ENCODE results near the gene ARFRP1.
A peak's percentile ranks its signal among the peaks of the same experiment; 100 is the strongest.

Gene ARFRP1

DNA sequence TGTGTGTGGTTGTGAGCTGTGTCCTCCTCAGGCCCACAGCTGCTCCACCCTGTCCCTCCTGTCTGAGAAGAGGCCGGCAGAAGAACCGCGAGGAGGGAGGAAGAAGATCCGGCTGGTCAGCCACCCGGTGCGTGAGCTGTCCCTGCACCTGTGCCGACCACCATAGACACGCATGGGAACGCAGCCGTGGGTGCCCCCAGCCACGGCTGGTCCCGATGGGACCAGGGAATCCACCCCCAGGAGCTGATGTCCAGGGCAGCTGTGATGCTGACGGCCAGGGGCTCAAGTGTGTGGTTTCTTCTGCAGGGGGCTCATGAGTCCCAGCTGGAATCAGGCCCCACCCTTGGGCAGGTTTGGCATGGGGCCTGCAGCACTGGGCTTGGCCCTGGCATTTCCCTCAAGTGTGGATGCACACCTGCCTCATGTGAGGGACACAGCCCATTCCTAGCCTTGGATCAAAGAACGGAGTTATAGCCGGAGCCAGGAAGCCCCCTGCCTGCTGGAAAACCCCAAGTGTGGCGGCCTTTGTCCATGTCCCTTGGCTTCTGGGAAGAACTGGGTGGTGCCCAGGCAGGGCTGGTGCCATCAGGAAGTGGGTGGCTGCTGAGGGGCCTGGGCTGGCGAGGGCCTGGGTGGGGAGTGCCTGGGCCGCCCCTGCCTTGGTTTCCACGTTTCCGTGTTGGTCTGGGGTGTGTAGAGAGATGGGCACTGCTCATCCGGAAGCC lies 15.9 kb downstream of the ARFRP1 start:
- Histone ChIP-seq H3K4me3 (ENCODE audit: low read length) (no peak overlapping the region), H3K36me3 (ENCODE audit: control insufficient read depth, insufficient read depth, low read length, severe bottlenecking) (no peaks in the 10 kb centered on the region), H3K4me1 (ENCODE audit: control insufficient read depth, insufficient read depth, low read length) (peaks cover 20% of the 10 kb centered on the region), H3K9me3 (ENCODE audit: control insufficient read depth, low read length) (no peaks in the 10 kb centered on the region), H3K27me3 (replicated peaks; ENCODE audit: control insufficient read depth, insufficient read depth, low read length) (no peaks in the 10 kb centered on the region), H3K9ac (ENCODE audit: low read length) (no peak overlapping the region)
- DNase-seq (ENCODE audit: low read depth) = no peak

DNA sequence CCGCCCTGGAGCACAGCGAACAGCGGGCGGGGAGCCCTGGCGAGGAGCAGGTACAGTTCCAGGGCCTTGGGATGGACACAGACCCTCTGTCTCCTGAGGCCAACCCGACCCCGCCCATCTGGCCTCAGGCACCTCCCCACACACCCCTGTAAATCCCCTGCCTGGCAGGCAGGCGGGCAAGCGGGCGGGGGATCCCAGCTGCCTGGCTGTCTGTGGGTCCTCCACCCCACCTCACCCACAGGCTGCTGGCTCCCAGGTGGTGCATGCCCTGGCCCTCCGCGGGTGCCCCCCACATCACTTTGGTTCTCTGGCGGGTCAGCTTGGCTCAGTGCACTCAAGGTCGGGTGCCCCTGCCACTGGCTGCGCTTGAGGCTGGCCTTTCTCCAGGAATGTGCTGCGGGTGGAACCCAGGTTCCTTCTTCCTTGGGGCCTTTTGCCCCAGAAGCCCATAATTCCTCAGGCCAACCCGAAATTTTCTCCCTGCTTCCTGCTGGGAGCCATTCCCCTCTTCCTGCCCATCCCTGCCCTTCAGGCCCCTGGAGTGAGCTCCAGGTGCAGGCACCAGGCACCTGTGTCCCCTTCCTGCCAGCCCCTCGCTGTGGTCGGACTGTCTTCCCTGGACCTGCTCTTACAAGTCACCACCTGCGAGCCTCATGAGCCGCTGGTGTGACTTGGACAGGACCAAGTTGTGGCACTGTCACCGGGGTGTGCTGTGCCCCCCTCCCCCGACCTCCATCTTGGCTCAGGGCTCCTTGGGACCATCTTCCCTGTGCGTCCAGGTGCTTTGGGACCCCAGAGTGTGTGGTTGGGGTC lies 16.7 kb downstream of the ARFRP1 start:
- no peaks in the 10 kb centered on the region for H3K27me3 ChIP-seq (replicated peaks; ENCODE audit: control insufficient read depth, insufficient read depth, low read length)
- H3K4me1 ChIP-seq (ENCODE audit: control insufficient read depth, insufficient read depth, low read length) = peaks cover 23% of the 10 kb centered on the region
- H3K9me3 ChIP-seq (ENCODE audit: control insufficient read depth, low read length) = no peaks in the 10 kb centered on the region
- H3K4me3 ChIP-seq (ENCODE audit: low read length) = no peak overlapping the region
- DNase-seq (ENCODE audit: low read depth) = no peak
- no peak overlapping the region for H3K9ac ChIP-seq (ENCODE audit: low read length)
- H3K36me3 ChIP-seq (ENCODE audit: control insufficient read depth, insufficient read depth, low read length, severe bottlenecking) = no peaks in the 10 kb centered on the region

DNA sequence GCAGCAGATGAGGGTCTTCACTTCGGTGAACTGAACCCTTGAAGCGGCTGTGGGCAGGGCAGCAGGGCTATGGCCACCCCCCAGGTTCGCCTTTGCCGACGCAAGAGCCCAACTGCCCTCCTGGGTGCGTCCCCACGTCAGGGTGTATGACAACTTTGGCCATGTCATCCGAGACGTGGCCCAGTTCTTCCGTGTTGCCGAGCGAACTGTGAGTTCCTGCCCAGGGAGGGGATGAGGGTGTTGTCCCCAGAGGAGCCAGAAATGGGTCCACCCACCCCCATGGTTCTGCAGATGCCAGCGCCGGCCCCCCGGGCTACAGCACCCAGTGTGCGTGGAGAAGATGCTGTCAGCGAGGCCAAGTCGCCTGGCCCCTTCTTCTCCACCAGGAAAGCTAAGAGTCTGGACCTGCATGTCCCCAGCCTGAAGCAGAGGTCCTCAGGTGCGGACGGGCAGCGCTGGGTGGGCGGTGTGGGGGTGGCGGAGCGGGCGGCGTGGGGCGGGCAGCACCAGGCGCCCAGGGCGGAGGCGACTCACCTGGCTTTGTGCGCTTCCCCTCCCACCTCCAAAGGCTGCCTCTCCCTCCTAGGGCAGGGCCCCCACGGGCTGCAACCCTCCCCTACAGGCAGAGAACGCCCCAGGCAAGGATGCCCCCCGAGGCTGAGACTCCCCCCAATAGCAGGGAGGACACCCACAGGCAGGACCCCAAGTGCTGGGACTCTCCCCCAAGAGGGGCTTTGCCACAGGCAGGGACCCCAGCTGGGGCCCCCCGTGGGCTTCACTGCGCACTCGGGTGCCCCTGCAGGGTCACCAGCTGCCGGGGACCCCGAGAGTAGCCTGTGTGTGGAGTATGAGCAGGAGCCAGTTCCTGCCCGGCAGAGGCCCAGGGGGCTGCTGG lies 17.5 kb downstream of the ARFRP1 start:
- H3K9ac ChIP-seq (ENCODE audit: low read length) = no peak overlapping the region
- H3K27me3 ChIP-seq (replicated peaks; ENCODE audit: control insufficient read depth, insufficient read depth, low read length) = no peaks in the 10 kb centered on the region
- H3K36me3 ChIP-seq (ENCODE audit: control insufficient read depth, insufficient read depth, low read length, severe bottlenecking) = no peaks in the 10 kb centered on the region
- no peak overlapping the region for H3K4me3 ChIP-seq (ENCODE audit: low read length)
- no peak for DNase-seq (ENCODE audit: low read depth)
- peaks cover 23% of the 10 kb centered on the region for H3K4me1 ChIP-seq (ENCODE audit: control insufficient read depth, insufficient read depth, low read length)
- no peaks in the 10 kb centered on the region for H3K9me3 ChIP-seq (ENCODE audit: control insufficient read depth, low read length)

DNA sequence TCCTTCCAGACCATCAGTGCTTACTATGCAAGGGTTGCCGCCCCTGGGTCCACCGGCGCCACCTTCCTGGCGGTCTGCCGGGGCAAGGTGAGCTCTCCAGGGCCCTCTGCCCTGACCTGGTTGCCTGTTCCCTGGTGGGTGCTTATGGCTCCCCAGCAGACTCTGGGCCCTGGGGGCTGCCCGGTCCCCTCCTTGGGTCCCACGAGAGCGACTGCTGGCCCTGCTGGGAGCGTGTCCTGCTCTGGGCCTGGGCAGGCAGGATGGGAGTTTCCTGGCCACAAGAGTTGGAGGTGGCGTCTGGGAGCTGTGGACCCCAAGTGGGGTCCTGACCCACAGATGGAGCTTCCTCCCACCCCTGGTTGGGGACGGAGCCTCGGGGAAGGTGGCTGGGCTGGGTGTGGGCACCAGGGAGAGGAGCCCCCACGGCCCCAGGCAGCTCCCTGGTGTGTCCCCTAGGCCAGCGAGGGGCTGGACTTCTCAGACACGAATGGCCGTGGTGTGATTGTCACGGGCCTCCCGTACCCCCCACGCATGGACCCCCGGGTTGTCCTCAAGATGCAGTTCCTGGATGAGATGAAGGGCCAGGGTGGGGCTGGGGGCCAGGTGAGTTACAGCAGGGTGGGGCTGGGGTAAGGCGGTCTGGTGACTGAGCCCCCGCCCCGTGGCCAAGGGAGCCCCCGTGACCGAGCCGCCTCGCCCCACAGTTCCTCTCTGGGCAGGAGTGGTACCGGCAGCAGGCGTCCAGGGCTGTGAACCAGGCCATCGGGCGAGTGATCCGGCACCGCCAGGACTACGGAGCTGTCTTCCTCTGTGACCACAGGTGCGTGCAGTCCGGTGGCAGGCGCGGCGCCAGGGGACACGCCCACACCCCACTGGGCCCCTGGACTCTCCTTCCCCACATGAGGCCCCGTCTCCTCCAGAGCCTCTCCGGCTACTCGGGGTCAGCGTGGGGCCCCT lies 18.5 kb downstream of the ARFRP1 start:
- Histone ChIP-seq H3K4me3 (ENCODE audit: low read length) (no peak overlapping the region), H3K36me3 (ENCODE audit: control insufficient read depth, insufficient read depth, low read length, severe bottlenecking) (no peaks in the 10 kb centered on the region), H3K4me1 (ENCODE audit: control insufficient read depth, insufficient read depth, low read length) (peaks cover 23% of the 10 kb centered on the region), H3K27me3 (replicated peaks; ENCODE audit: control insufficient read depth, insufficient read depth, low read length) (no peaks in the 10 kb centered on the region), H3K9me3 (ENCODE audit: control insufficient read depth, low read length) (no peaks in the 10 kb centered on the region), H3K9ac (ENCODE audit: low read length) (no peak overlapping the region)
- no peak for DNase-seq (ENCODE audit: low read depth)

DNA sequence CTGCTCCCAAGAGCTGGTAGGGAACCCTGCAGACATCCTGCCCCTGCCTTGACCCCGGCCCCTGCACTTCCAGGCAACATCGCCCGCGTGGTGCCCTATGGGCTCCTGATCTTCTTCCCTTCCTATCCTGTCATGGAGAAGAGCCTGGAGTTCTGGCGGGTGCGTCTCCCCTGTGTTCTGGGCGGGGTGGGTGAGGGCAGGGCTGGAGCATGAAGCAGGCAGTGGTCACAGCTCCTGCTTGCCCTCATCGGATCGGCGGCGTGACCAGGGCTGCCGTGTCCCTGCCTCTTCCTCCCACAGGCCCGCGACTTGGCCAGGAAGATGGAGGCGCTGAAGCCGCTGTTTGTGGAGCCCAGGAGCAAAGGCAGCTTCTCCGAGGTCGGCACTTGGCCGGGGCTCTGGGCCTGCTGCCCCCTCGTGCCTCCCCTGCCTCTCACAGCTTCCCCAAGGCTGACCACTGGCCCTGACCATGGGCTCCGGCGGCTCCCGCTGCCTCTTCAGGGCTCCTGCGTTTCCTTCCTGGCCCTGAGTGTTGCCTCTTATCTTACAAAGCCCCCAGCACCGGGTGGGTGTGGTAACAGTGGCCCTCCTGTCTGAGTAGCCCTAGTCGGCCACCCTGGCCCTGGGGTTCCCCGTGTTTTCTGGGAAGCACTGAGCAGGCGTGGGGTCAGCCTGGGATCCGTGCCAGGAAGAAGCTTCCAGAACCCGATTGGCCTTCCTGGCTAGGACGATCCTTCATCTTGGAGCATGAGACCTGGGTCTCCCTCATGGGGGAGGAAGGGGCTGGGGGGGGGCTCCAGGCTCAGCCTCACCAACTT lies 19.3 kb downstream of the ARFRP1 start:
- no peak for DNase-seq (ENCODE audit: low read depth)
- Histone ChIP-seq H3K36me3 (ENCODE audit: control insufficient read depth, insufficient read depth, low read length, severe bottlenecking) (no peaks in the 10 kb centered on the region), H3K9me3 (ENCODE audit: control insufficient read depth, low read length) (no peaks in the 10 kb centered on the region), H3K4me3 (ENCODE audit: low read length) (no peak overlapping the region), H3K27me3 (replicated peaks; ENCODE audit: control insufficient read depth, insufficient read depth, low read length) (no peaks in the 10 kb centered on the region), H3K4me1 (ENCODE audit: control insufficient read depth, insufficient read depth, low read length) (peaks cover 23% of the 10 kb centered on the region), H3K9ac (ENCODE audit: low read length) (peak overlapping the region; percentile 67)

DNA sequence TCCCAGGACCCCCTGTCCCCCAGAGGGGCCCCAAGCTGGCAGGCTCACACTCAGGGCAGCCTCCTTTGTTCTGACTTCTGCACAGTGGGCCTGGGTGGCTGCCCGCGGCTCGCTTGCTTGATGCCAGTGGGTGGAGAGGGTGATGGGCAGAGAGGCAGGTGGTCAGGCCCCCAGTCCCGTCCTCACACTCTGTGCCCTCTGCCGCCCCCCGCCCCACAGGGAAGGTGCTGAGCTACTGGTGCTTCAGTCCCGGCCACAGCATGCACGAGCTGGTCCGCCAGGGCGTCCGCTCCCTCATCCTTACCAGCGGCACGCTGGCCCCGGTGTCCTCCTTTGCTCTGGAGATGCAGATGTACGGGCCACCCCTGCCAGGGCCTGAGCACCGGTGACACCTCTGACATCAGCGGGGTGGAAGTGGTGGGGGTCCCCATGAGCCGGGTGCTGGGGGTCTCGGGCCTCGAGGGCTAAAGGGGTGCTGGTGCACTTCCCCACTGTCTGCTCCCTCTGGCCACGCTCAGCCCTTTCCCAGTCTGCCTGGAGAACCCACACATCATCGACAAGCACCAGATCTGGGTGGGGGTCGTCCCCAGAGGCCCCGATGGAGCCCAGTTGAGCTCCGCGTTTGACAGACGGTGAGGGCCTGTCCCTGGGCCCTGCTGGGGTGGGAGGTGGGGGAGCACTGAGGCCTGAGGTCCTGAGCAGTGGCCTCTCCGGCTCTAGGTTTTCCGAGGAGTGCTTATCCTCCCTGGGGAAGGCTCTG lies 20.2 kb downstream of the ARFRP1 start:
- H3K36me3 ChIP-seq (ENCODE audit: control insufficient read depth, insufficient read depth, low read length, severe bottlenecking) = no peaks in the 10 kb centered on the region
- no peaks in the 10 kb centered on the region for H3K9me3 ChIP-seq (ENCODE audit: control insufficient read depth, low read length)
- peak overlapping the region; percentile 67 for H3K9ac ChIP-seq (ENCODE audit: low read length)
- H3K4me1 ChIP-seq (ENCODE audit: control insufficient read depth, insufficient read depth, low read length) = peaks cover 31% of the 10 kb centered on the region
- no peak for DNase-seq (ENCODE audit: low read depth)
- H3K4me3 ChIP-seq (ENCODE audit: low read length) = no peak overlapping the region
- H3K27me3 ChIP-seq (replicated peaks; ENCODE audit: control insufficient read depth, insufficient read depth, low read length) = no peaks in the 10 kb centered on the region

DNA sequence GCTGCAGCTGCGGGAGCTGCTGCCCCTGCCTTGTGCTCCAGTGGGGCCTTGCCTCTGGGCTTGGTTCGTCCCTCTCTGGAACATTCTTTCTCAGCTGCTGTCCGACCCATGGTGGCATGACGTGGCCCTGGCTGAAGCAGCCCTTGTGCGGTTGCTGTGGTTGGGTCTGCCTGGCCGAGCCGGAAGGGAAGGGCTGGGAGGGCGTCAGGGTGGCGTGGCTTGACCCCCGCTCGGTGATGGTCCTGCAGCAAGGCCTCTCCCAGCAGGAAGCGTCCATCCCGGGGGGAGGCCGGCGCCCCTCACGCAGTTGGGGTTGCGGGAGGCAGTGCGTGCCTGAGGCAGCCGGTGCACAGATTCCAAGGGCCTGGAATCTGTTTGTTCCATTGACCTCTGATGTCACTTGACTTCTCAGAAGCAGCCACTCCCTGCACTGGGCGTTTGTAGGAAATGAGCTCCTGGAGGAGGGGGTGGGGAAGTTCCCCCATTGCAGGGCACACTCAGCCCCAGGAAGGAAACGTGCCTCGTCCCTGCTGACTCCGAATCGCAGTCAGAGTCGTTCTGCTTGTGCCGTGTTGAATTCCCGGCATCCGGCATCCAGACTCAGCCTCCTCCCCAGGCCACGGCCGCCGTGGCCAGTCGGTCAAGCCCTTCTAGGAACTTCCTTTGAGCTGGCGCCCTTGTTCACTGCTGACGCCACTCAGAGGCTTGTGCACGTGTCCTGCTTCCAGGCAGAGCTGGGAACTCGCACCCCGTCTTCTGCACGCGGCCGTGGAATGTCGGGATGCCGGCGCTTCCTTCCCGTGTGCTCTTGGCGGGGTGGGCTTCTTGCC lies 21.1 kb downstream of the ARFRP1 start:
- Histone ChIP-seq H3K27me3 (replicated peaks; ENCODE audit: control insufficient read depth, insufficient read depth, low read length) (no peaks in the 10 kb centered on the region), H3K4me1 (ENCODE audit: control insufficient read depth, insufficient read depth, low read length) (peaks cover 37% of the 10 kb centered on the region), H3K9me3 (ENCODE audit: control insufficient read depth, low read length) (no peaks in the 10 kb centered on the region), H3K9ac (ENCODE audit: low read length) (peak overlapping the region; percentile 67), H3K36me3 (ENCODE audit: control insufficient read depth, insufficient read depth, low read length, severe bottlenecking) (no peaks in the 10 kb centered on the region), H3K4me3 (ENCODE audit: low read length) (peak overlapping the region; percentile 0)
- peak; percentile 31 for DNase-seq (ENCODE audit: low read depth)

DNA sequence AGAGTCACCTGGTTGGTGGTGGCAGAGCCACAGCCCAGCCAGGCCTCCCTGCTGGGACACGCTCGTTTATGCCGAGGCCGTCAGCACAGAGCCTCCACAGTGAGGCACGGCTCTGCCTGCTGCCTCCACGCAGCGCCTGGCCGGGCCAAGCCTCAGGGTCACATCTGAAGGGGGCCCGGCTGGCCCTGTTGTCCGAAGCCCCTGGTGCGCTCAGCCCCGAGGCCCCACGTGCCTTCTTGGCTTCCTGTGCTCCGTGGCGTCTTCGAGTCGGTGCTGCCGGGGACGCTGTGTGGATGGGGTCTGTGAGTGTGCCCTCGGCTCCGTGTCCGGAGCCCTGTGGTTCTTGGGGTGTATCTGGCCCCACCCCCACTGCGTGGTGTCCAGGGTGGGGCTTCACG lies 21.7 kb downstream of the ARFRP1 start:
- H3K36me3 ChIP-seq (ENCODE audit: control insufficient read depth, insufficient read depth, low read length, severe bottlenecking) = no peaks in the 10 kb centered on the region
- H3K4me1 ChIP-seq (ENCODE audit: control insufficient read depth, insufficient read depth, low read length) = peaks cover 40% of the 10 kb centered on the region
- peak overlapping the region; percentile 67 for H3K9ac ChIP-seq (ENCODE audit: low read length)
- H3K4me3 ChIP-seq (ENCODE audit: low read length) = no peak overlapping the region
- no peaks in the 10 kb centered on the region for H3K27me3 ChIP-seq (replicated peaks; ENCODE audit: control insufficient read depth, insufficient read depth, low read length)
- no peak for DNase-seq (ENCODE audit: low read depth)
- no peaks in the 10 kb centered on the region for H3K9me3 ChIP-seq (ENCODE audit: control insufficient read depth, low read length)
